ENCODE data around the gene NFE2L3. TPM values are rescaled to one million over a fixed set of nuclear protein-coding genes. Genes with fewer than 3 reads are reported as not detected.

The NFE2L3 gene
- total and polyA plus RNA-seq, 2 donors (not counting 3 experiments of a cell fraction or from before 2014, with no cell fraction given): 29.6 to 40.2 TPM

- no peaks in the 10 kb centered on the region for H4K20me1 ChIP-seq (replicated peaks; ENCODE audit: control insufficient read depth, extremely low read depth, insufficient read depth, low read length)
- no peak for TF ChIP-seq JUN (IDR thresholded peaks at IDR 0.05; ENCODE audit: borderline replicate concordance, insufficient read depth, insufficient read length, low read depth)
- TF ChIP-seq MYC (IDR thresholded peaks at IDR 0.05; ENCODE audit: low read depth, low read length): no peak
- TF ChIP-seq POLR2A (IDR thresholded peaks at IDR 0.05; ENCODE audit: low read depth, low read length): no peak
- TF ChIP-seq FOS (IDR thresholded peaks at IDR 0.05; ENCODE audit: borderline replicate concordance, insufficient read depth, low read length): no peak
- TF ChIP-seq POLR2AphosphoS5 (IDR thresholded peaks at IDR 0.05; ENCODE audit: insufficient read depth, low read depth, low read length): no peak
- TF ChIP-seq CTCF (IDR thresholded peaks at IDR 0.05; ENCODE audit: extremely low read depth in 1 of 2, insufficient read depth in 1 of 2, low read depth in 1 of 2, low read length in 2 of 2): no peak
- no peak for TF ChIP-seq GATA2 (IDR thresholded peaks at IDR 0.05; ENCODE audit: insufficient read depth, insufficient read length, low read depth, low read length)
- TF ChIP-seq MAX (IDR thresholded peaks at IDR 0.05; ENCODE audit: insufficient read depth, insufficient read length): no peak
- no peaks in the 10 kb centered on the region for H3K4me1 ChIP-seq (ENCODE audit: control insufficient read depth, extremely low read depth, insufficient read depth, low read length)
- H3K36me3 ChIP-seq (ENCODE audit: control insufficient read depth in 2 of 2, extremely low read depth in 1 of 2, insufficient read depth in 2 of 2, low read length in 2 of 2): no peaks in the 10 kb centered on the region
- CTCF ChIA-PET: no interaction called here
- dilution Hi-C loops (cut with MboI; ENCODE audit: extremely low pct_ligation_motif_present, low sequenced_read_pairs) (no loop called here), intact Hi-C loops (cut with micrococcal nuclease) (no loop called here)
- POLR2A ChIA-PET: no interaction called here
- no peaks in the 10 kb centered on the region for H3K79me2 ChIP-seq (ENCODE audit: control insufficient read depth, insufficient read depth, low read length)
- no peak overlapping the region for H3K4me2 ChIP-seq (ENCODE audit: insufficient read depth, low read length)
- no peaks in the 10 kb centered on the region for H3K9me3 ChIP-seq (replicated peaks; ENCODE audit: control insufficient read depth, insufficient read depth, low read length)
- DNase-seq (ENCODE audit: low read depth, low spot score) (no peak), FAIRE-seq (no peak)
- no peak overlapping the region for H2AFZ ChIP-seq (ENCODE audit: low read depth, low read length)
- no TSS peak for BruUV-seq (replicated peaks)
- no peak overlapping the region for H3K9ac ChIP-seq (replicated peaks; ENCODE audit: extremely low read depth, insufficient read depth, low read length)
- no peak overlapping the region for H3K4me3 ChIP-seq (replicated peaks in 1 of 3; ENCODE audit: insufficient read depth in 1 of 3, low read depth in 1 of 3, low read length in 3 of 3)
- H3K27ac ChIP-seq (ENCODE audit: insufficient read depth, low read depth, low read length): no peak overlapping the region
- peaks cover 10 to 19% of the 10 kb centered on the region in 2 experiments for H3K27me3 ChIP-seq (ENCODE audit: control insufficient read depth in 2 of 2, insufficient read depth in 2 of 2, low read length in 2 of 2)
- no peaks in the 10 kb centered on the region for H3K9me1 ChIP-seq (replicated peaks; ENCODE audit: control insufficient read depth, extremely low read depth, insufficient read depth, low read length)
These were observed 16.9 kb upstream of the NFE2L3 start for GRCh38 chr7:26135076-26135475.

Measured in endothelial cell of umbilical vein (primary cell).